K562 (cell line): ENCODE measurements around the gene CCDC3. TPM values are rescaled to one million over a fixed set of nuclear protein-coding genes. Genes with fewer than 3 reads are reported as not detected.

Experiments used
- ATAC-seq: fragments of 200-7000 bp; cut with Tn5 transposase; 3 replicates; pipeline ENCODE4 v1.9.1; 2020; ENCODE audit warnings: moderate library complexity
- BruUV-seq: library from RNA; stranded (reverse); fragments of 400-500 nt; replicated peaks from 2 replicates; lab custom pipeline; 2021; lab: Mats Ljungman, UMichigan
- CTCF ChIA-PET: fragments of 300-600 bp; formaldehyde crosslinking; extraction: SDS; loops from one replicate; lab custom pipeline; 2021; ENCODE audit warnings: low intra/inter-chr PET ratio; lab: Yijun Ruan, JAX
- POLR2A ChIA-PET: fragments of 300-600, 350-650 bp; sonication (Branson Sonifier 250); formaldehyde crosslinking; extraction: SDS; loops from one replicate; lab custom pipeline; 2021; ENCODE audit warnings: antibody characterized with exemption, inconsistent platforms; lab: Yijun Ruan, JAX
- DNase-seq, 4 experiments: peaks; one replicate each; pipeline versions ENCODE4 v3.0.0 to v3.0.0-alpha.2; 2011 to 2018; ENCODE audit warnings: low spot score in 3 of 4, mixed read lengths in 3 of 4; ENCODE audit errors: extremely low read depth in 1 of 4
- FAIRE-seq: peaks from 2 replicates; lab custom pipeline; 2011; peaks lifted over from hg19 to GRCh38; lab: Jason Lieb, UNC
- H2AFZ ChIP-seq: 2 replicates; pipeline ENCODE4 v1.6.0; 2011; ENCODE audit warnings: low read depth, low read length, control low read depth, inconsistent platforms
- H3K27ac ChIP-seq: fragments of 200-600 bp; 3 replicates; pipeline ENCODE4 v1.8.0; 2011; ENCODE audit warnings: low read depth, mild to moderate bottlenecking, control low read depth, inconsistent platforms, low read length, moderate library complexity, mixed read lengths; ENCODE audit errors: extremely low read depth
- H3K27me3 ChIP-seq, 2 experiments: fragments of 300-600 bp in 1 of 2; 2 replicates in 1 of 2; 3 replicates in 1 of 2; pipeline versions ENCODE4 v1.6.0 to v1.8.0; 2011; ENCODE audit warnings: inconsistent platforms in 2 of 2, low read length in 2 of 2, mild to moderate bottlenecking in 1 of 2, mixed read lengths in 1 of 2, moderate library complexity in 1 of 2; ENCODE audit not compliant: control insufficient read depth in 2 of 2, insufficient read depth in 2 of 2
- H3K36me3 ChIP-seq: fragments of 300-600 bp; 3 replicates; pipeline ENCODE4 v1.8.0; 2011; ENCODE audit warnings: mild to moderate bottlenecking, low read length, inconsistent platforms; ENCODE audit not compliant: control insufficient read depth, insufficient read depth
- H3K4me1 ChIP-seq, 2 experiments: fragments of 200-600 bp in 1 of 2; replicated peaks in 1 of 2; 2 replicates in 1 of 2; 3 replicates in 1 of 2; pipeline versions ENCODE4 v1.5.1 to v1.8.0; 2011; ENCODE audit warnings: inconsistent platforms in 2 of 2, low read length in 2 of 2, mild to moderate bottlenecking in 1 of 2, mixed read lengths in 1 of 2, moderate library complexity in 1 of 2; ENCODE audit not compliant: control insufficient read depth in 2 of 2, insufficient read depth in 2 of 2
- H3K4me2 ChIP-seq: 2 replicates; pipeline ENCODE4 v1.6.1; 2011; ENCODE audit warnings: low read length, control low read depth, inconsistent platforms, mixed read lengths; ENCODE audit not compliant: insufficient read depth
- H3K4me3 ChIP-seq: fragments of 200-600 bp; sonication (generic), shearing (Covaris generic); 2 replicates; pipeline ENCODE4 v1.5.1; 2016; ENCODE audit warnings: control low read depth, inconsistent platforms
- H3K79me2 ChIP-seq: fragments of 200-600 bp; 3 replicates; pipeline ENCODE4 v1.8.0; 2011; ENCODE audit warnings: low read length, inconsistent platforms; ENCODE audit not compliant: control insufficient read depth, insufficient read depth
- H3K9ac ChIP-seq, 2 experiments: 2 replicates each; pipeline versions ENCODE4 v1.6.0 to v1.6.1; 2011; ENCODE audit warnings: low read depth in 2 of 2, low read length in 2 of 2, control low read depth in 1 of 2, inconsistent platforms in 1 of 2, mild to moderate bottlenecking in 1 of 2, mixed read lengths in 1 of 2; ENCODE audit not compliant: insufficient read depth in 1 of 2
- H3K9me1 ChIP-seq: one replicate; pipeline ENCODE4 v1.6.0; 2011; ENCODE audit warnings: inconsistent platforms, mild to moderate bottlenecking, low read length, moderate library complexity; ENCODE audit not compliant: control insufficient read depth, insufficient read depth
- H3K9me3 ChIP-seq: replicated peaks from 2 replicates; pipeline ENCODE4 v1.5.1; 2011; ENCODE audit warnings: low read depth, low read length, inconsistent platforms; ENCODE audit not compliant: control insufficient read depth, insufficient read depth
- H4K20me1 ChIP-seq: replicated peaks from 2 replicates; pipeline ENCODE4 v1.6.1; 2011; ENCODE audit warnings: low read length, inconsistent platforms, mixed read lengths; ENCODE audit not compliant: control insufficient read depth, insufficient read depth
- POLR2H ChIP-seq: IDR thresholded peaks from 2 replicates; pipeline ENCODE4 v1.6.1; 2016; ENCODE audit warnings: missing genetic modification characterization, low read depth, mild to moderate bottlenecking, control low read depth, missing compliant biosample characterization, moderate library complexity
- ZBED1 ChIP-seq: IDR thresholded peaks from 2 replicates; pipeline ENCODE4 v1.6.1; 2014
- WGBS: fragments of 100-300 bp; shearing (Covaris generic); methylation state at CpG from one replicate; pipeline ENCODE4 v1.1.6; 2016; ENCODE audit warnings: low coverage, mixed read lengths; ENCODE audit not compliant: insufficient coverage; ENCODE audit errors: missing lambda C conversion rate; 5-methylcytosine and 5-hydroxymethylcytosine counted together
- in situ Hi-C: fragments of 300-500 bp; cut with MboI; formaldehyde crosslinking; loops from 4 replicates; pipeline ENCODE4 v1.15.0; 2018; ENCODE audit warnings: inconsistent platforms, mixed read lengths
- intact Hi-C: fragments of 100-400 bp; cut with micrococcal nuclease; formaldehyde crosslinking; loops from 2 replicates; pipeline ENCODE4 v1.14.2; 2022
- polyA plus RNA-seq, 8 experiments: library from polyadenylated mRNA; depleted of rRNA in 4 of 8; stranded (reverse) in 5 of 8; unstranded in 3 of 8; fragments of >200 nt; fragmentation: Nextera tagmentation in 2 of 8; fragmentation: Illumina TruSeq in 1 of 8; extraction: Ambion mirVana in 2 of 8; extraction: Trizol in 1 of 8; gene quantifications; 2 replicates each; pipeline versions ENCODE4 v1.2.1 to v1.2.3, GENCODE V29; 2011 to 2014; ENCODE audit warnings: inconsistent platforms in 1 of 8, missing spikeins in 1 of 8
- total RNA-seq, 7 experiments: library from RNA; depleted of rRNA in 6 of 7; stranded (reverse); fragments of >200 nt in 6 of 7; fragmentation: Illumina TruSeq in 2 of 7; extraction: Trizol in 2 of 7; gene quantifications; 2 replicates each; pipeline versions ENCODE4 v1.2.1 to v1.2.3, GENCODE V29; 2011 to 2021; ENCODE audit warnings: low replicate concordance in 1 of 7
- TF ChIP-seq, protein P1 (sequence below): sonication (generic); formaldehyde crosslinking; IDR thresholded peaks from 2 replicates; pipeline ENCODE4 v1.5.0; 2020; ENCODE audit warnings: missing genetic modification reagents
- TF ChIP-seq, protein P2 (sequence below), 2 experiments: fragments of 450-650 bp in 1 of 2; sonication (generic) in 1 of 2; formaldehyde crosslinking in 1 of 2; IDR thresholded peaks; 2 replicates each; pipeline versions ENCODE4 v1.7.1 to v1.9.0; 2016 to 2022; ENCODE audit warnings: inconsistent platforms in 1 of 2, mild to moderate bottlenecking in 1 of 2, missing genetic modification reagents in 1 of 2

CCDC3 gene
- total and polyA plus RNA-seq, 9 of the 15 experiments (the other 6 are each of a cell fraction or from before 2014, with no cell fraction given), result not detected

- peaks cover 5 to 9% of the 10 kb centered on the region in 2 experiments for H3K27me3 ChIP-seq
Measured at GRCh38 chr10:12960941-12961340, 40.6 kb downstream of the CCDC3 start.

DNA sequence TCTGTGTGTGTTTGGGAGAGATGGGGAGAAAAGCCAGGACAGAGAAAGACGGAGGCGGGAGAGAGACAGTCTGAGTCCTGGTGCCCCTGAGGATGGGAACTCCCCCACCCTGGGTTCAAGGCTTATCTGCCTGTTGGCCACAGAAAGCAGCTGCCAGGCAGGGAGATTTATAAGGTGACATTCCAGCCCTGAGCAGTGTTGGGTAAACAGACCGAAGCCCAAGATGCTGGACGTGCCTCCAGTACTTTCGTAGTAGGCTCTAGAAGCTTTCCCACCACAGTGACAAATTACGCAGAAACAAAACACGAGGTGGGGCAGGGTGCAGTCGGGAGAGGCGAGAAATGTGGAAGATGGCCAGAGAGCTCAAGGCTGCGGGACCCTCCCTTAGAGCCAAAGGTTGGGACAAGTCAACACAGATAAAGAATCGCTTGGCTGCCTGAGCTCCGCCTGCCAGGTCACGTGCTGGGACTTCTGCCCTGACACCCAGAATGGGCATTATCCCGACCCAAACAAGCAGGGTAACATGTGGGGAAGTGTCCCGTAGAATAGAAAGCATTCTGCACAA, 41.1 kb downstream of the CCDC3 start:
- in situ Hi-C loops, result no loop called here
- CTCF ChIA-PET, result no interaction called here
- no peak for FAIRE-seq
- H3K4me3 ChIP-seq, result no peak overlapping the region
- no peak overlapping the region for H3K4me2 ChIP-seq
- POLR2A ChIA-PET, result no interaction called here
- no peak for ATAC-seq
- H3K27me3 ChIP-seq, result peaks cover 5 to 9% of the 10 kb centered on the region in 2 experiments
- H3K79me2 ChIP-seq, result no peaks in the 10 kb centered on the region
- no peaks in the 10 kb centered on the region for H3K9me1 ChIP-seq
- intact Hi-C loops, result no loop called here
- TF ChIP-seq, protein P1, sequence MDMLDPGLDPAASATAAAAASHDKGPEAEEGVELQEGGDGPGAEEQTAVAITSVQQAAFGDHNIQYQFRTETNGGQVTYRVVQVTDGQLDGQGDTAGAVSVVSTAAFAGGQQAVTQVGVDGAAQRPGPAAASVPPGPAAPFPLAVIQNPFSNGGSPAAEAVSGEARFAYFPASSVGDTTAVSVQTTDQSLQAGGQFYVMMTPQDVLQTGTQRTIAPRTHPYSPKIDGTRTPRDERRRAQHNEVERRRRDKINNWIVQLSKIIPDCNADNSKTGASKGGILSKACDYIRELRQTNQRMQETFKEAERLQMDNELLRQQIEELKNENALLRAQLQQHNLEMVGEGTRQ, result peak; percentile 46
- TF ChIP-seq, protein P2, sequence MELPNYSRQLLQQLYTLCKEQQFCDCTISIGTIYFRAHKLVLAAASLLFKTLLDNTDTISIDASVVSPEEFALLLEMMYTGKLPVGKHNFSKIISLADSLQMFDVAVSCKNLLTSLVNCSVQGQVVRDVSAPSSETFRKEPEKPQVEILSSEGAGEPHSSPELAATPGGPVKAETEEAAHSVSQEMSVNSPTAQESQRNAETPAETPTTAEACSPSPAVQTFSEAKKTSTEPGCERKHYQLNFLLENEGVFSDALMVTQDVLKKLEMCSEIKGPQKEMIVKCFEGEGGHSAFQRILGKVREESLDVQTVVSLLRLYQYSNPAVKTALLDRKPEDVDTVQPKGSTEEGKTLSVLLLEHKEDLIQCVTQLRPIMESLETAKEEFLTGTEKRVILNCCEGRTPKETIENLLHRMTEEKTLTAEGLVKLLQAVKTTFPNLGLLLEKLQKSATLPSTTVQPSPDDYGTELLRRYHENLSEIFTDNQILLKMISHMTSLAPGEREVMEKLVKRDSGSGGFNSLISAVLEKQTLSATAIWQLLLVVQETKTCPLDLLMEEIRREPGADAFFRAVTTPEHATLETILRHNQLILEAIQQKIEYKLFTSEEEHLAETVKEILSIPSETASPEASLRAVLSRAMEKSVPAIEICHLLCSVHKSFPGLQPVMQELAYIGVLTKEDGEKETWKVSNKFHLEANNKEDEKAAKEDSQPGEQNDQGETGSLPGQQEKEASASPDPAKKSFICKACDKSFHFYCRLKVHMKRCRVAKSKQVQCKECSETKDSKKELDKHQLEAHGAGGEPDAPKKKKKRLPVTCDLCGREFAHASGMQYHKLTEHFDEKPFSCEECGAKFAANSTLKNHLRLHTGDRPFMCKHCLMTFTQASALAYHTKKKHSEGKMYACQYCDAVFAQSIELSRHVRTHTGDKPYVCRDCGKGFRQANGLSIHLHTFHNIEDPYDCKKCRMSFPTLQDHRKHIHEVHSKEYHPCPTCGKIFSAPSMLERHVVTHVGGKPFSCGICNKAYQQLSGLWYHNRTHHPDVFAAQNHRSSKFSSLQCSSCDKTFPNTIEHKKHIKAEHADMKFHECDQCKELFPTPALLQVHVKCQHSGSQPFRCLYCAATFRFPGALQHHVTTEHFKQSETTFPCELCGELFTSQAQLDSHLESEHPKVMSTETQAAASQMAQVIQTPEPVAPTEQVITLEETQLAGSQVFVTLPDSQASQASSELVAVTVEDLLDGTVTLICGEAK (IDR thresholded peaks at IDR 0.05), result no peak
- TF ChIP-seq, protein P2 (CRISPR knock-in tag; IDR thresholded peaks at IDR 0.05), result no peak
- H2AFZ ChIP-seq, result no peak overlapping the region
- H4K20me1 ChIP-seq, result no peaks in the 10 kb centered on the region; the same call in 1 of the 2 replicates
- H3K36me3 ChIP-seq, result no peaks in the 10 kb centered on the region
- BruUV-seq, result no TSS peak
- no peak overlapping the region for H3K9ac ChIP-seq
- whole genome bisulfite sequencing, result under 1% methylated on average over 15 of the region's 15 CpGs
- no peak for DNase-seq
- H3K4me1 ChIP-seq, result no peaks in the 10 kb centered on the region
- no peaks in the 10 kb centered on the region for H3K9me3 ChIP-seq
- H3K27ac ChIP-seq, result no peak overlapping the region

More at GRCh38 chr10:12960941-12961340, 40.6 kb downstream of the CCDC3 start:
- FAIRE-seq (no peak), DNase-seq (no peak), ATAC-seq (no peak)
- Histone ChIP-seq H4K20me1 (no peaks in the 10 kb centered on the region; the same call in 1 of the 2 replicates), H3K27ac (no peak overlapping the region), H3K9me1 (no peaks in the 10 kb centered on the region), H3K9me3 (no peaks in the 10 kb centered on the region), H3K36me3 (no peaks in the 10 kb centered on the region), H2AFZ (no peak overlapping the region), H3K4me3 (no peak overlapping the region), H3K9ac (no peak overlapping the region), H3K79me2 (no peaks in the 10 kb centered on the region), H3K4me1 (no peaks in the 10 kb centered on the region), H3K4me2 (no peak overlapping the region)
- BruUV-seq, result no TSS peak
- TF ChIP-seq ZBED1 (no peak), POLR2H (no peak)
- CTCF ChIA-PET, result no interaction called here
- in situ Hi-C loops (no loop called here), intact Hi-C loops (no loop called here)
- POLR2A ChIA-PET, result no interaction called here
- 2% methylated on average over 8 of the region's 8 CpGs for WGBS
